ENCODE measurements around the gene ZNF672. TPM values are rescaled to one million over a fixed set of nuclear protein-coding genes. Genes with fewer than 3 reads are reported as not detected.

The ZNF672 gene
- total and polyA plus RNA-seq, 2 of the 13 experiments (the other 11 are each of a cell fraction or from before 2014, with no cell fraction given) = 17.2 to 22.9 TPM

GRCh38 chr1:248838357-248839167, 538 bp downstream of the ZNF672 start (continued):
- no peak; the same call in 1 of the 2 replicates for TF ChIP-seq TFDP1 (CRISPR knock-in tag; IDR thresholded peaks at IDR 0.05; ENCODE audit: borderline replicate concordance)
- peak; percentile 81; the same call in 1 of the 2 replicates for TF ChIP-seq ZNF44 (CRISPR knock-in tag; IDR thresholded peaks at IDR 0.05)
- no peak for TF ChIP-seq ZNF18 (CRISPR knock-in tag; IDR thresholded peaks at IDR 0.05; ENCODE audit: insufficient replicate concordance)
- TF ChIP-seq MBD4 (IDR thresholded peaks at IDR 0.05; ENCODE audit: borderline replicate concordance, low read length) = no peak
- no peak for TF ChIP-seq TP53 (CRISPR knock-in tag; conservative IDR thresholded peaks at IDR 0.05)
- TF ChIP-seq CBX1 (IDR thresholded peaks at IDR 0.05; ENCODE audit: low read depth) = no peak
- no peak for TF ChIP-seq IRF1 (CRISPR knock-in tag; IDR thresholded peaks at IDR 0.05; ENCODE audit: low read depth)
- no peak for TF ChIP-seq DPF2 (CRISPR knock-in tag; IDR thresholded peaks at IDR 0.05; ENCODE audit: borderline replicate concordance, low read depth)
- TF ChIP-seq ZNF20 (CRISPR knock-in tag; IDR thresholded peaks at IDR 0.05) = no peak
- no peak for TF ChIP-seq ZNF234 (CRISPR knock-in tag; conservative IDR thresholded peaks at IDR 0.05)
- peak; percentile 78 for TF ChIP-seq ZSCAN21 (CRISPR knock-in tag; IDR thresholded peaks at IDR 0.05; ENCODE audit: borderline replicate concordance)
- TF ChIP-seq MEIS1 (CRISPR knock-in tag; IDR thresholded peaks at IDR 0.05; ENCODE audit: borderline replicate concordance) = no peak
- peak; percentile 73 for TF ChIP-seq ATF7-NPFF (CRISPR knock-in tag; IDR thresholded peaks at IDR 0.05; ENCODE audit: low read depth)
- no peak for TF ChIP-seq HOXD1 (CRISPR knock-in tag; IDR thresholded peaks at IDR 0.05)
- no peak for TF ChIP-seq ZNF644 (CRISPR knock-in tag; IDR thresholded peaks at IDR 0.05; ENCODE audit: low read depth)
- 0 out of 2 replicates have a peak, but pooled peaks have one; percentile 38 for TF ChIP-seq JUND (CRISPR knock-in tag; IDR thresholded peaks at IDR 0.05)
- TF ChIP-seq NFKBIZ (CRISPR knock-in tag; IDR thresholded peaks at IDR 0.05) = no peak
- 0 out of 2 replicates have a peak, but pooled peaks have one; percentile 83 for TF ChIP-seq ZNF790 (CRISPR knock-in tag; IDR thresholded peaks at IDR 0.05; ENCODE audit: borderline replicate concordance)
- no peak for TF ChIP-seq BCLAF1 (IDR thresholded peaks at IDR 0.05)
- no peak for TF ChIP-seq NCOA5 (CRISPR knock-in tag; IDR thresholded peaks at IDR 0.05)

Data from HepG2 (cell line).